ENCODE results near the gene DCST2.
A peak's percentile ranks its signal among the peaks of the same experiment; 100 is the strongest.

Gene DCST2

DNA sequence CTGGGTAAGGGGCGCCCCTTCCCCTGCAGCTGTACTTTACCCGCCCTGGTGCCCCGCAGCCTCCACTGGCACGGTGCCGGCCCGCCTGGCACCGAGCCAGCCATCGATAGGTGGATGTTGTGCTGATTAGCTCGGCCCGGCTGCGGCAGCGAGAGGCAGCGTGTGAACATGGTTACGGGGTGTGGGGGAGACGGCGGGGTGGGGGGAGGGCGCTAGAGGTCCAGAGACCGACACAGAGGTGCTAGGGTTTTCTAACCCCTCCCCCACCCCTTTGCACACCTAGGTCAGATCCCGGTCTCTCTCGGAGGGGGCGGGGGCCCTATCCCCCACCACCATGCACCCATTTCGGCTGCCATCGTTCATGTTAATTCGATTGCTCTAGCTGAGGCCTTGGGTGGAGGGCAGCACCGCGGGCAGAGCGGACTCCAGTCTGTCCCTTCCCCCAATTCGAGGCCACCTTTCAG, 36.6 kb upstream of the DCST2 start:
- Histone ChIP-seq H2BK120ac (ENCODE audit: insufficient read depth, low read length, poor library complexity) (no peak overlapping the region), H3K23ac (ENCODE audit: low read length) (no peak overlapping the region), H4K91ac (ENCODE audit: low read depth, low read length) (no peak overlapping the region), H3K27ac (ENCODE audit: low read depth, low read length) (no peak overlapping the region), H3K36me3 (ENCODE audit: control insufficient read depth in 1 of 2, insufficient read depth in 2 of 2, low read length in 2 of 2) (peaks cover 23 to 25% of the 10 kb centered on the region in 2 experiments), H3K4me2 (ENCODE audit: low read length) (peak overlapping the region; percentile 67), H3K9me3 (ENCODE audit: insufficient read depth, low read depth, low read length) (peaks cover 5% of the 10 kb centered on the region), H3K27me3 (ENCODE audit: insufficient read depth, low read length) (peaks cover 21% of the 10 kb centered on the region), H3K4ac (ENCODE audit: low read depth, low read length) (no peak overlapping the region), H3K4me1 (ENCODE audit: control insufficient read depth in 1 of 2, insufficient read depth in 2 of 2, low read length in 2 of 2) (peaks cover 4 to 10% of the 10 kb centered on the region in 2 experiments), H3K4me3 (ENCODE audit: low read depth, low read length) (peak overlapping the region; percentile 14), H3K79me2 (ENCODE audit: control insufficient read depth, insufficient read depth, low read length, poor library complexity) (no peaks in the 10 kb centered on the region), H3K79me1 (ENCODE audit: low read length) (no peaks in the 10 kb centered on the region), H4K8ac (ENCODE audit: low read depth, low read length) (no peak overlapping the region), H2AFZ (ENCODE audit: insufficient read depth, low read length, poor library complexity) (no peak overlapping the region), H2BK12ac (ENCODE audit: low read length) (no peak overlapping the region), H3K9ac (ENCODE audit: low read length) (peak overlapping the region; percentile 49), H3K18ac (ENCODE audit: low read length) (no peak overlapping the region), H4K12ac (ENCODE audit: low read depth, low read length) (no peak overlapping the region), H2BK5ac (ENCODE audit: low read depth, low read length, poor library complexity) (no peak overlapping the region), H2AK5ac (ENCODE audit: low read length) (no peak overlapping the region), H3K14ac (ENCODE audit: low read length) (no peak overlapping the region)
- no peak for DNase-seq
- WGBS (ENCODE audit: extremely low coverage, insufficient coverage, insufficient read length), result no CpG with 5 or more reads among the region's 28 CpGs

DNA sequence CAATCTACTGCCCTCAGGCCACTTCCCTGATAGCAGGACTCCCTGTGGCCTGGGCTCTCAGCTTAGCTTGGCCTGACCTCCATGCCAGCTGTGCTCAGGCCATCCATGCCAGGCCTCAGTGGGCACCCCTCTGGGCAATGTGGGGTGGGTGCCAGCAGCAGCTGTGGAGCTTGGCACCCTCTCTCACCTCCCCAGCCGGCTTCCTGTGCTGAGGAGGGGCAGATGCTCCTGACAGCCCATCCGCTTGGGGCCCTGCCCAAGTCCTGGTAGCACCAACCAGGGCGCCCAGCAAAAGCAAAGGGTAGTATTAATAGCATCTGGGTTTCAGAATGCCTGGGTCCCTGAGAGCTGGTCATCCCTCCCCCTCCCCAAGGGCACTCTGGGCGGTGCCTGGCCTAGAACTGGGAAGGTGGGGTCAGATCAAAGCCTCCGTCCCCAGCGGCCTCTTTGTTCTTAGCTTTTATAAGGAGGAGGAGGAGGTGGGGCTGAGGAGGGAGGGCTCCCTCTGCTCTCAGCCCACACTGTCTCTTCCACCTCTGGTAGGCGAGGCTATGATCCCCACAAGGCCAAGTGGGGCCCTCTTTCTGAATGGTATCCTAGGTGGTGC, 36.1 kb upstream of the DCST2 start:
- Histone ChIP-seq H3K4me2 (ENCODE audit: low read length) (no peak overlapping the region), H2AFZ (ENCODE audit: insufficient read depth, low read length, poor library complexity) (no peak overlapping the region), H3K9ac (ENCODE audit: low read length) (no peak overlapping the region), H3K79me1 (ENCODE audit: low read length) (no peaks in the 10 kb centered on the region), H2AK5ac (ENCODE audit: low read length) (no peak overlapping the region), H4K91ac (ENCODE audit: low read depth, low read length) (no peak overlapping the region), H3K23ac (ENCODE audit: low read length) (no peak overlapping the region), H3K27me3 (ENCODE audit: insufficient read depth, low read length) (peaks cover 21% of the 10 kb centered on the region), H3K4ac (ENCODE audit: low read depth, low read length) (no peak overlapping the region), H3K14ac (ENCODE audit: low read length) (no peak overlapping the region), H3K18ac (ENCODE audit: low read length) (no peak overlapping the region), H4K8ac (ENCODE audit: low read depth, low read length) (no peak overlapping the region), H4K12ac (ENCODE audit: low read depth, low read length) (no peak overlapping the region), H3K36me3 (ENCODE audit: control insufficient read depth in 1 of 2, insufficient read depth in 2 of 2, low read length in 2 of 2) (peaks cover 23 to 25% of the 10 kb centered on the region in 2 experiments), H2BK120ac (ENCODE audit: insufficient read depth, low read length, poor library complexity) (no peak overlapping the region), H2BK12ac (ENCODE audit: low read length) (no peak overlapping the region), H2BK5ac (ENCODE audit: low read depth, low read length, poor library complexity) (no peak overlapping the region), H3K27ac (ENCODE audit: low read depth, low read length) (no peak overlapping the region), H3K79me2 (ENCODE audit: control insufficient read depth, insufficient read depth, low read length, poor library complexity) (no peaks in the 10 kb centered on the region), H3K9me3 (ENCODE audit: insufficient read depth, low read depth, low read length) (peaks cover 5% of the 10 kb centered on the region), H3K4me1 (ENCODE audit: control insufficient read depth in 1 of 2, insufficient read depth in 2 of 2, low read length in 2 of 2) (peaks cover 4 to 10% of the 10 kb centered on the region in 2 experiments), H3K4me3 (ENCODE audit: low read depth, low read length) (no peak overlapping the region)
- no peak for DNase-seq
- no CpG with 5 or more reads among the region's 7 CpGs for WGBS (ENCODE audit: extremely low coverage, insufficient coverage, insufficient read length)

DNA sequence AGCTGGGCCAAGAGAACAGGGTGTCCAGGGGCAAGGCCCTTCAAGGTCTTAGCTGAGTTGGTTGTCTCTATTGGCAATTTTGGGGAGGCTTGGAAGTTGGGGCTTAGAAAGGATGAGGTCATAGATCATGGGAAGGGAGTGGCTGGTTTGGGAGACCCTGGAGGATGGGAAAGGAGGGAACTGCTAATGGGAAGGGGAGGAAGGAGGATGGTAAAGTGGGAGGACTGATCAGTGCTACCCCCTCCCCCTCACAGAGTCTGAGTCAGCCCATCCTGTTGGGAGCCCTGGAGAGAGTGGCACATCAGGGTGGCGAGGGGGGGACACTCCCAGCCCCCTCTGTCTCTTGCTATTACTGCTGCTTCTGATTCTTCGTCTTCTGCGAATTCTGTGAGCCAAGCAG, 35.0 kb upstream of the DCST2 start:
- Histone ChIP-seq H3K9me3 (ENCODE audit: insufficient read depth, low read depth, low read length) (peaks cover 5% of the 10 kb centered on the region), H3K9ac (ENCODE audit: low read length) (no peak overlapping the region), H3K36me3 (ENCODE audit: control insufficient read depth in 1 of 2, insufficient read depth in 2 of 2, low read length in 2 of 2) (peaks cover 23 to 25% of the 10 kb centered on the region in 2 experiments), H4K91ac (ENCODE audit: low read depth, low read length) (no peak overlapping the region), H3K4ac (ENCODE audit: low read depth, low read length) (no peak overlapping the region), H3K14ac (ENCODE audit: low read length) (no peak overlapping the region), H3K27me3 (ENCODE audit: insufficient read depth, low read length) (peaks cover 21% of the 10 kb centered on the region), H4K8ac (ENCODE audit: low read depth, low read length) (no peak overlapping the region), H3K4me1 (ENCODE audit: control insufficient read depth in 1 of 2, insufficient read depth in 2 of 2, low read length in 2 of 2) (peaks cover 4 to 10% of the 10 kb centered on the region in 2 experiments), H3K23ac (ENCODE audit: low read length) (no peak overlapping the region), H3K79me2 (ENCODE audit: control insufficient read depth, insufficient read depth, low read length, poor library complexity) (peaks cover 5% of the 10 kb centered on the region), H2BK120ac (ENCODE audit: insufficient read depth, low read length, poor library complexity) (no peak overlapping the region), H2AK5ac (ENCODE audit: low read length) (no peak overlapping the region), H3K27ac (ENCODE audit: low read depth, low read length) (no peak overlapping the region), H3K4me2 (ENCODE audit: low read length) (no peak overlapping the region), H4K12ac (ENCODE audit: low read depth, low read length) (no peak overlapping the region), H3K18ac (ENCODE audit: low read length) (no peak overlapping the region), H2BK12ac (ENCODE audit: low read length) (no peak overlapping the region), H3K4me3 (ENCODE audit: low read depth, low read length) (no peak overlapping the region), H2AFZ (ENCODE audit: insufficient read depth, low read length, poor library complexity) (no peak overlapping the region), H3K79me1 (ENCODE audit: low read length) (peaks cover 6% of the 10 kb centered on the region), H2BK5ac (ENCODE audit: low read depth, low read length, poor library complexity) (no peak overlapping the region)
- DNase-seq, result no peak
- WGBS (ENCODE audit: extremely low coverage, insufficient coverage, insufficient read length), result no CpG with 5 or more reads among the region's 3 CpGs

DNA sequence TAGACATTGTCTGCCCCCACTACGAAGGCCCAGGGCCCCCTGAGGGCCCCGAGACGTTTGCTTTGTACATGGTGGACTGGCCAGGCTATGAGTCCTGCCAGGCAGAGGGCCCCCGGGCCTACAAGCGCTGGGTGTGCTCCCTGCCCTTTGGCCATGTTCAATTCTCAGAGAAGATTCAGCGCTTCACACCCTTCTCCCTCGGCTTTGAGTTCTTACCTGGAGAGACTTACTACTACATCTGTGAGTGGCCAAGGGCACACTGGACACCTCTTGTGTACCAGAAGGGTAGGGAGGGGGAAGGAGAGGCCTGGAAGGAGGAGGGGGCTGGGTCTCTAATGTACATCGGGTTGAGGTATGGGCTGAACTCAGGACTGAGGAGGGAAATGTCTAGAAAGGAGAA, 33.2 kb upstream of the DCST2 start:
- peaks cover 3% of the 10 kb centered on the region for H3K9me3 ChIP-seq (ENCODE audit: insufficient read depth, low read depth, low read length)
- H3K36me3 ChIP-seq (ENCODE audit: control insufficient read depth in 1 of 2, insufficient read depth in 2 of 2, low read length in 2 of 2), result peaks cover 23 to 25% of the 10 kb centered on the region in 2 experiments
- H3K23ac ChIP-seq (ENCODE audit: low read length), result no peak overlapping the region
- H3K14ac ChIP-seq (ENCODE audit: low read length), result no peak overlapping the region
- H2BK120ac ChIP-seq (ENCODE audit: insufficient read depth, low read length, poor library complexity), result no peak overlapping the region
- H2AFZ ChIP-seq (ENCODE audit: insufficient read depth, low read length, poor library complexity), result no peak overlapping the region
- H3K27ac ChIP-seq (ENCODE audit: low read depth, low read length), result no peak overlapping the region
- H3K4me2 ChIP-seq (ENCODE audit: low read length), result no peak overlapping the region
- H4K8ac ChIP-seq (ENCODE audit: low read depth, low read length), result no peak overlapping the region
- no peak overlapping the region for H3K4ac ChIP-seq (ENCODE audit: low read depth, low read length)
- no peak overlapping the region for H2BK12ac ChIP-seq (ENCODE audit: low read length)
- no peak overlapping the region for H2BK5ac ChIP-seq (ENCODE audit: low read depth, low read length, poor library complexity)
- peaks cover 6% of the 10 kb centered on the region for H3K79me1 ChIP-seq (ENCODE audit: low read length)
- H4K91ac ChIP-seq (ENCODE audit: low read depth, low read length), result no peak overlapping the region
- no peak for DNase-seq
- no peak overlapping the region for H3K9ac ChIP-seq (ENCODE audit: low read length)
- H4K12ac ChIP-seq (ENCODE audit: low read depth, low read length), result no peak overlapping the region
- H3K27me3 ChIP-seq (ENCODE audit: insufficient read depth, low read length), result peaks cover 10% of the 10 kb centered on the region
- H3K4me1 ChIP-seq (ENCODE audit: control insufficient read depth in 1 of 2, insufficient read depth in 2 of 2, low read length in 2 of 2), result peaks cover 11 to 22% of the 10 kb centered on the region in 2 experiments
- peaks cover 5% of the 10 kb centered on the region for H3K79me2 ChIP-seq (ENCODE audit: control insufficient read depth, insufficient read depth, low read length, poor library complexity)
- H3K18ac ChIP-seq (ENCODE audit: low read length), result no peak overlapping the region
- H3K4me3 ChIP-seq (ENCODE audit: low read depth, low read length), result no peak overlapping the region
- no CpG with 5 or more reads among the region's 8 CpGs for WGBS (ENCODE audit: extremely low coverage, insufficient coverage, insufficient read length)
- H2AK5ac ChIP-seq (ENCODE audit: low read length), result no peak overlapping the region
